T-helper 2 cell treated with Interferon-gamma antibody and Interleukin-4, amounts not matched to agents 100 ng/mL and 5 ng/mL, for 36 hours (primary cell): Measurements from ENCODE around the gene FGFR3. TPM values are rescaled to one million over a fixed set of nuclear protein-coding genes. Genes with fewer than 3 reads are reported as not detected.

ENCODE experiments used
- intact Hi-C: fragments of 100-400 bp; cut with micrococcal nuclease; formaldehyde crosslinking; loops from one replicate; pipeline ENCODE4 v1.15.1; 2023
- total RNA-seq: library from RNA; stranded (reverse); gene quantifications from 2 replicates; pipeline ENCODE4 v1.2.3, GENCODE V29; 2022

FGFR3 gene
- total RNA-seq, 1 donor from 2014 or later = 0.91 TPM

- intact Hi-C loops = no loop called here
These were observed 37.0 kb upstream of the FGFR3 start for GRCh38 chr4:1756079-1756478.

- intact Hi-C loops = no loop called here
These were observed 36.0 kb upstream of the FGFR3 start for GRCh38 chr4:1756893-1757779.

GRCh38 chr4:1757836-1758235 is 35.3 kb upstream of the FGFR3 start:
- intact Hi-C loops = no loop called here

- intact Hi-C loops = no loop called here
These were observed 34.6 kb upstream of the FGFR3 start for GRCh38 chr4:1758306-1759121.

- intact Hi-C loops = no loop called here
These were observed 33.8 kb upstream of the FGFR3 start for GRCh38 chr4:1759170-1759817.

- intact Hi-C loops = no loop called here
These were observed 33.3 kb upstream of the FGFR3 start for GRCh38 chr4:1759818-1760223.

GRCh38 chr4:1760521-1761071 is 32.5 kb upstream of the FGFR3 start:
- intact Hi-C loops = no loop called here

GRCh38 chr4:1761130-1761689 is 31.9 kb upstream of the FGFR3 start:
- intact Hi-C loops = no loop called here

- intact Hi-C loops = no loop called here
These were observed 30.7 kb upstream of the FGFR3 start for GRCh38 chr4:1762264-1763010.

GRCh38 chr4:1763070-1763549 is 30.0 kb upstream of the FGFR3 start:
- intact Hi-C loops = no loop called here

GRCh38 chr4:1763550-1764080 is 29.5 kb upstream of the FGFR3 start:
- intact Hi-C loops = no loop called here

- intact Hi-C loops = no loop called here
These were observed 28.4 kb upstream of the FGFR3 start for GRCh38 chr4:1764670-1765069.

- intact Hi-C loops = no loop called here
These were observed 27.6 kb upstream of the FGFR3 start for GRCh38 chr4:1765409-1766072.

GRCh38 chr4:1766106-1767060 is 26.7 kb upstream of the FGFR3 start:
- intact Hi-C loops = no loop called here

GRCh38 chr4:1767061-1767769 is 25.9 kb upstream of the FGFR3 start:
- intact Hi-C loops = no loop called here

GRCh38 chr4:1767770-1768366 is 25.2 kb upstream of the FGFR3 start:
- intact Hi-C loops = no loop called here

GRCh38 chr4:1768367-1769034 is 24.6 kb upstream of the FGFR3 start:
- intact Hi-C loops = no loop called here
